Measurements from ENCODE around the gene MAEA. TPM values are rescaled to one million over a fixed set of nuclear protein-coding genes. Genes with fewer than 3 reads are reported as not detected.

The MAEA gene
- total RNA-seq, 4 donors from 2014 or later: 33.1 to 60.1 (median 50.5) TPM

DNA sequence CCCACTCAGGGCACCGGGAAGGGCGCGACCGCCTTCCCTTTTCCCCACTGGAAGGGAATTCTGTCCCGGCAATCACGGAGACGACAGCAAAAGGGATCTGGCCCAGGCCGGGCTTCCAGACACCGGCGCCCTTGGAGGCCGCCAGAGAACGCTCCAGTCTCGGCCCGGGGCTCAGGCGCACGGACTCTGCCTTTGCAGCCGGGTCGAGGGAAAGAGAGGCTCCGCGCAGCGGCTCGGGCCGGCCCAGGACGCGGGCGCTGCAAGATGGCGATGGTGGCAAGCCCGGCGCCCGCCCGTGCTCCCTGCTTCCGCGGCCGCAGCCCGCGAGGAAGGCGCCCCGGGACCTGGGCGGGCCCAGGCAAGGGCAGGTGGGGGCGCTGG lies 41.8 kb upstream of the MAEA start:
- TF ChIP-seq, protein P1, sequence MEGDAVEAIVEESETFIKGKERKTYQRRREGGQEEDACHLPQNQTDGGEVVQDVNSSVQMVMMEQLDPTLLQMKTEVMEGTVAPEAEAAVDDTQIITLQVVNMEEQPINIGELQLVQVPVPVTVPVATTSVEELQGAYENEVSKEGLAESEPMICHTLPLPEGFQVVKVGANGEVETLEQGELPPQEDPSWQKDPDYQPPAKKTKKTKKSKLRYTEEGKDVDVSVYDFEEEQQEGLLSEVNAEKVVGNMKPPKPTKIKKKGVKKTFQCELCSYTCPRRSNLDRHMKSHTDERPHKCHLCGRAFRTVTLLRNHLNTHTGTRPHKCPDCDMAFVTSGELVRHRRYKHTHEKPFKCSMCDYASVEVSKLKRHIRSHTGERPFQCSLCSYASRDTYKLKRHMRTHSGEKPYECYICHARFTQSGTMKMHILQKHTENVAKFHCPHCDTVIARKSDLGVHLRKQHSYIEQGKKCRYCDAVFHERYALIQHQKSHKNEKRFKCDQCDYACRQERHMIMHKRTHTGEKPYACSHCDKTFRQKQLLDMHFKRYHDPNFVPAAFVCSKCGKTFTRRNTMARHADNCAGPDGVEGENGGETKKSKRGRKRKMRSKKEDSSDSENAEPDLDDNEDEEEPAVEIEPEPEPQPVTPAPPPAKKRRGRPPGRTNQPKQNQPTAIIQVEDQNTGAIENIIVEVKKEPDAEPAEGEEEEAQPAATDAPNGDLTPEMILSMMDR (IDR thresholded peaks at IDR 0.05; ENCODE audit: low read depth): no peak

DNA sequence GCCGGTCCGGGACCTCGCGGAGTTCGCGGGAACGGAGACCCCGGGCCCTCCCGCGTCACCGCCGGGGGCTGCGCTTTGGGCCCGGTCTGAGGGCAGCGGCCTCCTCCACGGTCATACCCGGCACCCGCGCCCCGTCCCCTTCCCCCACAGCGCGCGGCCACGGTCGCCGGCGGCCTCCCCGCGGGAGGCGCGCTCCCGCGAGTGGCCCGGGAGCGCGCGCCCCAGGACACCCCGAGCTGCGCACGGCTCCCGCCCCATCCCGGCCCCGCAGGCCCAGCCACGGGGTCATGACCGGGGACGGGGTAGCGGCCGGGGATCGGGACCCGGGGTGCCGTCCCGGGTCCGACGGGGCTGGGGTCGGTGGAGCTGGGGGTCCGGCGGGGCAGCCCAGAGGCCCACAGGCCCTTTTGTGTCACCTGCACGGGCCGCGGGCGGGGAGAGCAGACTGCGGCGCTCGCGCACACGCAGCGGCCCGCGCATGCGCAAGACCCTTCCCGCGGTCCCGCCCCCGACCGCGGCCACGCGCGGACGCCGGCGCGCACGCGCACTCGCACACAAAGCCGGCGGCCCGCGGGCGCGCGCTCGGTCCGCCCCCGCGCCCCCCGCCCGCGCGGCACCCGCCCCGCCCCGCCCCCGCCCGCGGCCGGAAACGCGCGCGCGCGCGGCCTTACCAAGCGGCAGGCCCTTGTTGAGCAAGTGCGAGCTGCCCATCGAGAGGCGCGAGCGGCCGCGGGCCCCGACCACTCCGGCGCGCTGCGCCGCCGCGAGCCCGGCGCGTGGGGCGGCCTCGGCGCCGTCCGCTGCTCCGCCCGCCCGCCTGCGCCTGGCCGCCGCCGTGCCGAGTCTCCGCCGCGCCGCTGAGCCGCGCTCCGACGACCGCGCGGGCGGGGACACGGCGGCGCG lies 41.2 kb upstream of the MAEA start, which contains the start of gene CTBP1:
Gene CTBP1 (minus strand): TSS at position 886 of the 903 bp plus-strand sequence. CDS start 7,799 bp downstream, outside the sequence.
- TF ChIP-seq, protein P1 (IDR thresholded peaks at IDR 0.05; ENCODE audit: low read depth): no peak

DNA sequence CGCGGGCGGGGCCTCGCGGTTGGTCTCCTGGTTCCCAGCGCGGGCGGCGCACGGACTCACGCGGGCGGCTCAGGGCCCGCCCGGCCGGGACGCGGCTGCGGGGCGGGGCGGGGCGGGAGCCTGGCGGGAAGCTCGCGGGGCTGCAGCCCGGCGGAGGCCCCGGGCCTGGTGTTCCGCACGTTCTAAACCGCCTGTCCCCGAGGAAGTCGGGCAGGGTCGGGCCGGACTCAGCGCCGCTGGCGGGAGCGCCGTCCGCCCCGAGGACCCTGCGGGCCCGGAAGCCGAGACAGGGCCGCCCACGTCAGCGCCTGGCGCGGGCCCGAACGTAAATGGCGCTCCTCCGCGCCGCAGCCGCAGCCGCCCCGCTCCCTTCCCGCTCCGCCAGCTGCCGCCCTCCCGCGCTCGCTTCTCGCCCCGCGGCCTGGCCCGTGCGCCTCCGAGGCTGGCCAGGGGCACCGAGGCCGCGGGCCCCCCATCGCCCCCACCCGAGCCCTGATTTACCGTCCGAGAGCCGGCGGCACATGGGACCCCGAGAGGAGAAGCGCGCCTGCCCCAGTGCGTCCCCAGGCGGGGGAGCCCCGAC lies 40.5 kb upstream of the MAEA start:
- TF ChIP-seq, protein P1 (IDR thresholded peaks at IDR 0.05; ENCODE audit: low read depth): no peak

DNA sequence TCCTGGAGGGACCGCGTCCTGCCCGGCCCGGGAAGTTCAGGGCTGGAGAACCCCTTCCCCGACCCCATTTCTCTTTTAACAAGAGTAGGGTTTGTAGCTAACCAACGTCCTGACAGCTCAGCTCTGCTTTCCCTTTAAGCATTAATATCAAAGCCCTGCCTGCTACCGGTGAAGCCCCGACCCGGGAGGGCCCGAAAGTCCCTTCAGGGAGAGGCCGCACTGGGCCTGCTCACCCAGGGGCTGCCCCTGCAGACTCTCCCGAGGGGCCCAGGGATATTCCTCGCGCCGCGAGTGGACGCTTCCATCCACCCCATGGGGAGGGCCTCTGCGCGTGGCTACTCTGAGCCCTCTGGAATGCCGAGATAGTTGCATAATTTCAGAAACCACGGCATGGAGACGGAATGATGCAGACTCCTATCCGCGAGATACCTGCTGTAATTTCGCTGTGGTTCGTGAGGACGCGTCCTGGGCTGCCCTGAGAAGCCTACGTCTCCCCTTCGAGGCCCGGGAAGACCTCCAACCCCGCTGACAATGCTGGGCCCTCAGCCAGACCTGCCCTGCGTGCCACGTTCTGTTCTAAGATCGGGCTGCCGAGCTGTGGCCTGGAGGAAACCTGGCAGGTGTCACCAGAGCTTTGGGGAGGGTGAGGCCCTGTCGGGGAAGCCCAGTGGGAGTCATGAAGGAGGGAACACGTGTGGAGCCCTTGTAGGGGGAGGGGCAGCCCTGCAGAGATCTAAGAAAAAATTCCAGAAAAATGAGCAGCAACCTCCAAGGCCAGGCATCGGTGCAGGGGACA lies 39.8 kb upstream of the MAEA start:
- TF ChIP-seq, protein P1 (IDR thresholded peaks at IDR 0.05; ENCODE audit: low read depth): no peak

DNA sequence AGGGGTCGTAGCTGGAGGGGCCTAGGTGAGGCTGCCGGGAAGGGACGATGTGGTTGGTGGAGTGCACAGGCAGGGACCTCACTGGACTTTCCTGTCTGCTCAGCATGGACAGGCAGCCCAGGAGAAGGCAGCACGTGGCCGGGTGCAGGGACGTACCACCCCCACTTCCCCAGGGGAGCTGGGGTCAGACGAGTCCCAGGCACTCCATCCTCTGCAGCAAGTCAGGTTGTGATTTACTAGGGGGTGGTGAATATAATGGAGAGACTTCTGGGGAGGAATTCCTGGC lies 39.2 kb upstream of the MAEA start:
- TF ChIP-seq, protein P1 (IDR thresholded peaks at IDR 0.05; ENCODE audit: low read depth): no peak

DNA sequence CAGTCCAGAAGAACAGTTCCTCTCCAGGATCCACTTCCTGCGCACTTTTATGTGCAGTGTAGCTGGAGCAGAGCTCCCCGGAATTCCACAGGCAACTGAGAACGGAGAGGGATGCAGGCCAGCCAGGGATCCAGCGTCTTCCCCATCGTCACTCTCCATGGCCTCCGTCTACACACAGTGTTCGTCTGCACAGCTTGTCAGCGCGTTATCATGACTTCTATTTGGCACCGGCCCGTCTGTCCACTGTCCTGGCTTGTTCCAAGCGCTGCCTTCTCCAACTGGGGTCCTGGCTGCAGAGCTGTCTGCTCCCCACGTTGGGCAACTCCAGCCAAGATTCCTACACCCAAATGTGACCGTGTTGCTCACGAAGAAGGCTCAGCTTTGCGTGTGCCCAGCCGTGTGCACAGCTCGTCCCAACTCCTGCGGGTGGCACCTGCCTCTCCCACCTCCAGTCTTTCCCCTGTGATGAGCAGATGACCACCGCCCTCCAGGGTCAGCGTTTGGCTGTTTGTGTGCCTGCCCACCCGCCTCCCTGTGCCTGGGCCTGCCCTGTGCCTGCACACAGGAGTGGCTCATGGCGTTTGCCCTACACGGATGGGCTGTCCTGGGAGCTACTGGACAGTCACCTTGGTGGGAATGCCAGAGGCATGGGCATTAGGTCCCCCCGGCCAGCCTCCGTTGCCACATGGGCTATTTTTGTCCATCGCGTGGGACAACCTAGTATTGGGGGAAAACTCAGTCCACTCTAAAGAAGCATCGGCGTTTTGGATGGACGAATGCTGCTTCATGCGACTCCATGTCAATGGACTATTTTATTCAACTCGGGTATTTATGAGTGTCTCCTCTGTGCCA lies 38.5 kb upstream of the MAEA start:
- TF ChIP-seq, protein P1 (IDR thresholded peaks at IDR 0.05; ENCODE audit: low read depth): no peak
